DMS 273 (cell line): ENCODE results near the gene TCFL5.
"Not testable (repeated sequence)": the region's sequence is repeated elsewhere in the genome, so short reads cannot be mapped to it uniquely, and the experiment has no call there.

Experiments used
- DNase-seq: peaks from one replicate; lab custom pipeline; 2025; ENCODE audit not compliant: unreplicated experiment; lab: John Stamatoyannopoulos, UW

TCFL5 gene

GRCh38 chr20:62856931-62857619 is 4.5 kb downstream of the TCFL5 start:
- no peak for DNase-seq

- DNase-seq, result no peak
Measured at GRCh38 chr20:62855120-62855519, 6.5 kb downstream of the TCFL5 start.

GRCh38 chr20:62854121-62854520 is 7.5 kb downstream of the TCFL5 start:
- no peak for DNase-seq

- DNase-seq, result not testable (repeated sequence)
Measured at GRCh38 chr20:62853304-62853703, 8.3 kb downstream of the TCFL5 start.

- no peak for DNase-seq
Measured at GRCh38 chr20:62852841-62853240, 8.8 kb downstream of the TCFL5 start.

GRCh38 chr20:62852196-62852595 is 9.4 kb downstream of the TCFL5 start:
- no peak for DNase-seq

- no peak for DNase-seq
Measured at GRCh38 chr20:62850333-62850974, 11.2 kb downstream of the TCFL5 start.

- no peak for DNase-seq
Measured at GRCh38 chr20:62849431-62849830, 12.2 kb downstream of the TCFL5 start.

- not testable (repeated sequence) for DNase-seq
Measured at GRCh38 chr20:62848917-62849316, 12.7 kb downstream of the TCFL5 start.

GRCh38 chr20:62846166-62846890 is 15.3 kb downstream of the TCFL5 start:
- peak; percentile 99 for DNase-seq

GRCh38 chr20:62845416-62846160 is 16.0 kb downstream of the TCFL5 start:
- DNase-seq, result peak; percentile 81

GRCh38 chr20:62844182-62844581 is 17.4 kb downstream of the TCFL5 start:
- DNase-seq, result no peak

GRCh38 chr20:62843656-62844055 is 18.0 kb downstream of the TCFL5 start:
- DNase-seq, result no peak

GRCh38 chr20:62841705-62842212 is 19.9 kb downstream of the TCFL5 start:
- no peak for DNase-seq

- peak; percentile 46 for DNase-seq
Measured at GRCh38 chr20:62840244-62841197, 21.1 kb downstream of the TCFL5 start.

GRCh38 chr20:62839816-62840215 is 21.8 kb downstream of the TCFL5 start:
- DNase-seq, result no peak

- DNase-seq, result no peak
Measured at GRCh38 chr20:62839261-62839660, 22.4 kb downstream of the TCFL5 start.

GRCh38 chr20:62838128-62838891 is 23.3 kb downstream of the TCFL5 start:
- peak; percentile 96 for DNase-seq

- no peak for DNase-seq
Measured at GRCh38 chr20:62837790-62838127, 23.9 kb downstream of the TCFL5 start.
